Mucosa of descending colon (tissue), 3 donors: ENCODE results near the gene COL9A1. TPM values are rescaled to one million over a fixed set of nuclear protein-coding genes. Genes with fewer than 3 reads are reported as not detected.

Experiments
- ATAC-seq: fragments of 200-7000 bp; cut with Tn5 transposase; one replicate; pipeline ENCODE4 v1.9.1; 2020; ENCODE audit warnings: mild to moderate bottlenecking, moderate library complexity
- DNase-seq, 3 donors: peaks; one replicate each; pipeline ENCODE4 v3.0.0-alpha.2; 2020
- H3K36me3 ChIP-seq: fragments of 200-600 bp; one replicate; pipeline ENCODE4 v1.8.0; 2021; ENCODE audit warnings: low read depth, mild to moderate bottlenecking
- H3K4me1 ChIP-seq: fragments of 200-600 bp; one replicate; pipeline ENCODE4 v1.8.0; 2021; ENCODE audit warnings: low read depth, mild to moderate bottlenecking
- H3K4me3 ChIP-seq: fragments of 200-600 bp; one replicate; pipeline ENCODE4 v1.8.0; 2021; ENCODE audit warnings: mild to moderate bottlenecking
- H3K9me3 ChIP-seq: fragments of 200-600 bp; one replicate; pipeline ENCODE4 v1.8.0; 2021; ENCODE audit warnings: mild to moderate bottlenecking
- intact Hi-C, 2 donors: fragments of 100-400 bp; cut with DNase I in 1 of 2; cut with micrococcal nuclease in 1 of 2; formaldehyde crosslinking; loops; one replicate each; pipeline versions ENCODE4 v1.11.0 to v1.11.1; 2022; cut with DNase I, micrococcal nuclease
- total RNA-seq, 3 donors: library from RNA; stranded (reverse); fragmentation: NEBNext Ultra II Directional in 2 of 3; extraction: Animal tissue kit (Norgen Biotek cat#: 25700) in 2 of 3; gene quantifications; one replicate each; pipeline versions ENCODE4 v1.2.1 to v1.2.4, GENCODE V29; 2021 to 2023
- TF ChIP-seq, protein P1 (sequence below): fragments of 200-600 bp; IDR thresholded peaks from one replicate; pipeline ENCODE4 v1.8.0; 2022; ENCODE audit warnings: antibody characterized with exemption, mild to moderate bottlenecking
- donor health status: DM: no; HTN: no; CAD: no; lungs with moderate emphysema.
- donor health status: DM: no; HTN: no; CAD: no.
- donor health status: DM: no; HTN: yes; CAD: no.

COL9A1 gene
- total RNA-seq, 3 donors from 2014 or later: 0.32 to 1.8 (median 0.96) TPM

DNA sequence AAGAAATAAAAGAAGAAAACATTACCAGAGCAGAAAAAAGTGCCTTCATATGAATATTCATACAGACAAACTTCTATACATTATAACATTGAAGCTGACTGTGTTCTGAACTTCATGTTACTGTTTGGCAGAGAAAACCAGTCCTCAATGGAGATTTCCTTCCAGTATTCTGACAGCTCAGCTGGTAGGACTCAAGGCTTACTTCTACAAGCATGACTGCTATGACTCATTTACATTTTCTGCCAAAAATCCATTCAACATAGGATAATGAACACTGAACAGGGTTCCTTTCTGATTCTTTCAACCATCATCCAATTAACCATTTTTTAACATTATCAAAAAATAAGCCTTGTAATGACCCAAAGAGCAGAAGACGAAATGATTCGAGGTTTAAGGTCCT lies 25.4 kb downstream of the COL9A1 start:
- no peak for ATAC-seq
- Histone ChIP-seq H3K4me1 (peaks cover 5% of the 10 kb centered on the region), H3K4me3 (no peak overlapping the region), H3K36me3 (no peaks in the 10 kb centered on the region), H3K9me3 (no peaks in the 10 kb centered on the region)
- TF ChIP-seq, protein P1, sequence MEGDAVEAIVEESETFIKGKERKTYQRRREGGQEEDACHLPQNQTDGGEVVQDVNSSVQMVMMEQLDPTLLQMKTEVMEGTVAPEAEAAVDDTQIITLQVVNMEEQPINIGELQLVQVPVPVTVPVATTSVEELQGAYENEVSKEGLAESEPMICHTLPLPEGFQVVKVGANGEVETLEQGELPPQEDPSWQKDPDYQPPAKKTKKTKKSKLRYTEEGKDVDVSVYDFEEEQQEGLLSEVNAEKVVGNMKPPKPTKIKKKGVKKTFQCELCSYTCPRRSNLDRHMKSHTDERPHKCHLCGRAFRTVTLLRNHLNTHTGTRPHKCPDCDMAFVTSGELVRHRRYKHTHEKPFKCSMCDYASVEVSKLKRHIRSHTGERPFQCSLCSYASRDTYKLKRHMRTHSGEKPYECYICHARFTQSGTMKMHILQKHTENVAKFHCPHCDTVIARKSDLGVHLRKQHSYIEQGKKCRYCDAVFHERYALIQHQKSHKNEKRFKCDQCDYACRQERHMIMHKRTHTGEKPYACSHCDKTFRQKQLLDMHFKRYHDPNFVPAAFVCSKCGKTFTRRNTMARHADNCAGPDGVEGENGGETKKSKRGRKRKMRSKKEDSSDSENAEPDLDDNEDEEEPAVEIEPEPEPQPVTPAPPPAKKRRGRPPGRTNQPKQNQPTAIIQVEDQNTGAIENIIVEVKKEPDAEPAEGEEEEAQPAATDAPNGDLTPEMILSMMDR: no peak
- DNase-seq: no peak
- intact Hi-C loops: no loop called here

DNA sequence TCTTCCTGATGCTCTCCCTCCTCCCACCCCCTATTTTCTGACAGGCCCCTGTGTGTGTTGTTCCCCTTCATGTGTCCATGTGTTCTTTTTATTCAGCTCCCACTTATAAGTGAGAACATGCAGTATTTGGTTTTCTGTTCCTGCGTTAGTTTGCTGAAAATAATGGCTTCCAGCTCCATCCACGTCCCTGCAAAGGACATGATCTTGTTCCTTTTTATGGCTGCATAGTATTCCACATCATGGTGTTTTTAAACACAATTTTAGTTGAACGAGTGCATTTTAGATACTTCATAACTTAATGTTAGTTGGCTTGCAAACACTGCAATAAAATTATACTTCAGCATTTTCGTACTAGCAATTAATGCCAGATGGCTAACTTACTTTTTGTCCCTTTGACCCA lies 28.5 kb downstream of the COL9A1 start:
- TF ChIP-seq, protein P1: no peak
- Histone ChIP-seq H3K9me3 (no peaks in the 10 kb centered on the region), H3K4me1 (no peaks in the 10 kb centered on the region), H3K36me3 (no peaks in the 10 kb centered on the region), H3K4me3 (no peak overlapping the region)
- intact Hi-C loops: no loop called here
- no peak for DNase-seq
- ATAC-seq: no peak

DNA sequence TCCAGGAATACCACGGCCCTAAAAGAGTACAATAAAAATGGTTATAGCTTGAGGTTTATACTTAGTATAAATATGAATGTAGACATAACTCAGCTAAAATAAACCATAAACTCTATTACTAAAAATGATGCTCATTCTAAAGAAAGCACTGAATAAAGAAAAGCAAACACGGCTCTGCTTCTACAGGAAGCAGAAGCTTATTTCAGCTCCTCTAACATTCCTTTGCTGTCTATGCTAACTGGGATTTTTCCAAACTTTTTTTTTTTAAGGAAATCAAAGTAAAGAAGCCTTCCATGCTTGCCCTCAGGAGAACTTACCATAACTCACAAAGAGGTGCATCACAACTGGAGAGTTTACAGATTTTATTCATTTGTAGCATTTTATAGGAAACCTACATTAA lies 30.8 kb downstream of the COL9A1 start:
- intact Hi-C loops: no loop called here
- no peaks in the 10 kb centered on the region for H3K4me1 ChIP-seq
- no peak overlapping the region for H3K4me3 ChIP-seq
- DNase-seq: no peak
- ATAC-seq: no peak
- H3K9me3 ChIP-seq: no peaks in the 10 kb centered on the region
- no peaks in the 10 kb centered on the region for H3K36me3 ChIP-seq
- TF ChIP-seq, protein P1: no peak

DNA sequence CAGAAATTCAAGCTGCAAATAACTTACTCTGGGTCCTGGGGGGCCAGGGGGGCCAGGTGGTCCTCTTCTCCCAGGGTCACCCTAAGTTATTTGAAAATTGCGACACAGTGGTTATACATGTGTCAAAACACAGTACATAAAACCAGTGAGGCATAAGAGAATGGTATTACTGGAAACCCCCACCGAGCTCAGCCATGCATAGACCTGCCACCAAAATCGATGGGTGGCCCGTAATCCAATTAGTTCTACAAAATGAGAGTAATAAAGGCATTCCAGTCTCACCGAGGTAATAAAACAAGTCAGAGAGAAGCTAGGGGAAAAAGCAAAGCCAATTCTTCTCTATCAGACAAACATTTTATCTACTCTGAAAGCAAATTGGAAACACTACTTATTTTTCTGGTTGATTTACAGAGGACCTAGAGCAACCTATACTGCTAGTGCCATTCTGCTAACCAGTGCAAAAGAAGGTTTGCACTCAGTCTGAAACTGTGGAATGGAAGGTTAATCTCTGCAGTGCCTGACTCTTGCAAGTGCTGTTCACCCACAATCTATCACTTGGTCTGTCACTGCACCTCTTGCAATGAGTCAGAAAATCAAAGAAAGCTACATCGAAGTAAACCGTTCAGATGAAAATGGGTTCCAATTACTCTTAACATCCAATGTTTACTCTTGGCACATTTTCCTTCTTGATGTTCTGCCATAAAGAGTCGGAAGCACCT lies 32.4 kb downstream of the COL9A1 start:
- intact Hi-C loops: no loop called here
- DNase-seq (no peak), ATAC-seq (no peak)
- Histone ChIP-seq H3K4me3 (no peak overlapping the region), H3K36me3 (no peaks in the 10 kb centered on the region), H3K4me1 (no peaks in the 10 kb centered on the region), H3K9me3 (no peaks in the 10 kb centered on the region)
- TF ChIP-seq, protein P1: no peak

DNA sequence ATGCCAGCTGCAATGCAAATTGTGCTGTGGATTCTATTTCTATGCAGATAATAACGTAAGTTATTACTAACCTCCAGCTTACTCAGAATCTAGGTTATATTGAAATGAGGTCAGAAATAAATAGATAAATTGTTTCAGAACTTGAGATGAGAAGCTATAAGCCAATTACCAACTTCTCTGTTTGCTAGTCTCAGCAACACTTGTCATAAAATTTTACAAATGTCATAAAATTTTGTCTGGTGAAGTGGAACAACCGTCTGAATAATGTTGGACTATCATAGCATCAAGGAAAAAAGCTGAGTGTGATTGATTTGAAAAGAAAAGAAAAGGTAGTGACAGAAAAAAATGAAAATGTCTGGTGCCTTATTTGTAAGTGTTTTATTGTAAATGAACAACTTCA lies 36.7 kb downstream of the COL9A1 start:
- no peaks in the 10 kb centered on the region for H3K4me1 ChIP-seq
- DNase-seq: no peak

More for the DNA sequence above, 36.7 kb downstream of the COL9A1 start:
- intact Hi-C loops: no loop called here
- Histone ChIP-seq H3K9me3 (no peaks in the 10 kb centered on the region), H3K36me3 (no peaks in the 10 kb centered on the region), H3K4me3 (no peak overlapping the region)
- peak; percentile 16 for ATAC-seq
- TF ChIP-seq, protein P1: no peak
